Measurements from ENCODE around the gene BACH1.
A peak's percentile ranks its signal among the peaks of the same experiment; 100 is the strongest.
"Not testable (repeated sequence)": the region's sequence is repeated elsewhere in the genome, so short reads cannot be mapped to it uniquely, and the experiment has no call there.

BACH1 gene

GRCh38 chr21:29271927-29272333 lies 26.8 kb upstream of the BACH1 start:
- in situ Hi-C loops (cut with HindIII; ENCODE audit: low sequenced_read_pairs) = no loop called here
- TF ChIP-seq, protein P1, sequence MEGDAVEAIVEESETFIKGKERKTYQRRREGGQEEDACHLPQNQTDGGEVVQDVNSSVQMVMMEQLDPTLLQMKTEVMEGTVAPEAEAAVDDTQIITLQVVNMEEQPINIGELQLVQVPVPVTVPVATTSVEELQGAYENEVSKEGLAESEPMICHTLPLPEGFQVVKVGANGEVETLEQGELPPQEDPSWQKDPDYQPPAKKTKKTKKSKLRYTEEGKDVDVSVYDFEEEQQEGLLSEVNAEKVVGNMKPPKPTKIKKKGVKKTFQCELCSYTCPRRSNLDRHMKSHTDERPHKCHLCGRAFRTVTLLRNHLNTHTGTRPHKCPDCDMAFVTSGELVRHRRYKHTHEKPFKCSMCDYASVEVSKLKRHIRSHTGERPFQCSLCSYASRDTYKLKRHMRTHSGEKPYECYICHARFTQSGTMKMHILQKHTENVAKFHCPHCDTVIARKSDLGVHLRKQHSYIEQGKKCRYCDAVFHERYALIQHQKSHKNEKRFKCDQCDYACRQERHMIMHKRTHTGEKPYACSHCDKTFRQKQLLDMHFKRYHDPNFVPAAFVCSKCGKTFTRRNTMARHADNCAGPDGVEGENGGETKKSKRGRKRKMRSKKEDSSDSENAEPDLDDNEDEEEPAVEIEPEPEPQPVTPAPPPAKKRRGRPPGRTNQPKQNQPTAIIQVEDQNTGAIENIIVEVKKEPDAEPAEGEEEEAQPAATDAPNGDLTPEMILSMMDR (IDR thresholded peaks at IDR 0.05; ENCODE audit: low read depth, low read length) = no peak
- no peak overlapping the region for H3K4me3 ChIP-seq (ENCODE audit: low read depth, low read length)
- no peak for DNase-seq (ENCODE audit: low read depth, low spot score)

DNA sequence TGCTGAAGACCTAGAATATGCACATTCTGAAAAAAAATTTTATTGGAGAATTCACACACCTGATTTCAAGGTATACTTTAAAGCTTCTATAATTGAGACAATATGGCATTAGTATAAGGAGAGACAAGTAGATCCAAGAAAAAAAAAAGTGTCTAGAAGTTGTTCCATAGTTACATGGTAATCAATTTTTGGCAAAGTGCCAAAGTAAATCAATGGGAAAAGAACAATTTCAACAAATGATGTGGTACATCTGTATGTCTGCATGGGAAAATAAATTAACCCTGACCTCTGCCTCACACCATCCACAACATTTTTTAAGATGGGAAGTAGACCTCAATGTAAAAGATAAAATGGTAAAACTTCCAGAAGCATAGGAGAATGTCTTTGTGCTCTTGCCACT lies 21.3 kb upstream of the BACH1 start:
- TF ChIP-seq, protein P1 (IDR thresholded peaks at IDR 0.05; ENCODE audit: low read depth, low read length) = no peak
- H3K4me3 ChIP-seq (ENCODE audit: low read depth, low read length) = no peak overlapping the region
- DNase-seq (ENCODE audit: low read depth, low spot score) = no peak
- in situ Hi-C loops (cut with HindIII; ENCODE audit: low sequenced_read_pairs) = no loop called here

- TF ChIP-seq, protein P1 (IDR thresholded peaks at IDR 0.05; ENCODE audit: low read depth, low read length) = no peak
- in situ Hi-C loops (cut with HindIII; ENCODE audit: low sequenced_read_pairs) = no loop called here
- DNase-seq (ENCODE audit: low read depth, low spot score) = no peak
- no peak overlapping the region for H3K4me3 ChIP-seq (ENCODE audit: low read depth, low read length)
These were observed 19.2 kb upstream of the BACH1 start for GRCh38 chr21:29279558-29279957.

GRCh38 chr21:29281801-29282200 lies 16.9 kb upstream of the BACH1 start:
- in situ Hi-C loops (cut with HindIII; ENCODE audit: low sequenced_read_pairs); H3K4me3 ChIP-seq (ENCODE audit: low read depth, low read length); DNase-seq (ENCODE audit: low read depth, low spot score): not testable (repeated sequence)

GRCh38 chr21:29287383-29287782 lies 11.3 kb upstream of the BACH1 start:
- TF ChIP-seq, protein P1 (IDR thresholded peaks at IDR 0.05; ENCODE audit: low read depth, low read length) = no peak
- DNase-seq (ENCODE audit: low read depth, low spot score) = peak; percentile 46
- in situ Hi-C loops (cut with HindIII; ENCODE audit: low sequenced_read_pairs) = no loop called here
- H3K4me3 ChIP-seq (ENCODE audit: low read depth, low read length) = no peak overlapping the region

- in situ Hi-C loops (cut with HindIII; ENCODE audit: low sequenced_read_pairs) = no loop called here
- no peak for DNase-seq (ENCODE audit: low read depth, low spot score)
- TF ChIP-seq, protein P1 (IDR thresholded peaks at IDR 0.05; ENCODE audit: low read depth, low read length) = no peak
- no peak overlapping the region for H3K4me3 ChIP-seq (ENCODE audit: low read depth, low read length)
These were observed 10.5 kb upstream of the BACH1 start for GRCh38 chr21:29288239-29288638.

DNA sequence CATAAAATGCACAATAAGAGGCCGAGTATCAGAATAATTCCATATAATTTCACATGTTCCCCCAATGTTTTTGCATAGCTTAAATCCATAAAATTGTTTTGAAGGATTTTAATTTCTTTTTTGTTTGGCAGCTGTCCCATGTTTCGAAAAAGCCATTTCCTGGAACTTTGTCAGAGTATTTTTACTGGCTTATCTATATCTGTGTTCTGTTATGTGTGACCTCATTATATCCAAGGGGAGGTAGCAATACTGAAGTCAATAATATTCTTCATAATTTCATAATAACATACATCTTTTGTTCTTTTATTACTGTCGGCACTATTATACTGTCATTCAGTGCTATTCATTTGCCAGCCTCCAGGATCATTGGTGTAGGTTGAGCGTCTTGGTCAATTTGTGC lies 9.4 kb upstream of the BACH1 start:
- DNase-seq (ENCODE audit: low read depth, low spot score) = no peak
- TF ChIP-seq, protein P1 (IDR thresholded peaks at IDR 0.05; ENCODE audit: low read depth, low read length) = no peak
- in situ Hi-C loops (cut with HindIII; ENCODE audit: low sequenced_read_pairs) = no loop called here
- H3K4me3 ChIP-seq (ENCODE audit: low read depth, low read length) = no peak overlapping the region
